Loucy (cell line): ENCODE data around the gene NXPH1.

Experiments used
- CTCF ChIP-seq: fragments of 200-600 bp; sonication (generic); conservative IDR thresholded peaks from 2 replicates; pipeline ENCODE4 v1.5.1; 2014; ENCODE audit warnings: mild to moderate bottlenecking, antibody characterized with exemption, low read length
- EZH2phosphoT487 ChIP-seq: fragments of 200-600 bp; IDR thresholded peaks from 2 replicates; pipeline ENCODE4 v1.6.1; 2018; ENCODE audit warnings: antibody characterized with exemption, mild to moderate bottlenecking, moderate library complexity, borderline replicate concordance

- TF ChIP-seq CTCF: no peak
- TF ChIP-seq EZH2phosphoT487: no peak
These were observed 58.4 kb downstream of the NXPH1 start for GRCh38 chr7:8491544-8492489.
